ENCODE results near the gene DNAJC5. TPM values are rescaled to one million over a fixed set of nuclear protein-coding genes. Genes with fewer than 3 reads are reported as not detected.
A peak's percentile ranks its signal among the peaks of the same experiment; 100 is the strongest.

DNAJC5 gene
- total RNA-seq, 1 experiment from 2014 or later = 124 TPM

DNA sequence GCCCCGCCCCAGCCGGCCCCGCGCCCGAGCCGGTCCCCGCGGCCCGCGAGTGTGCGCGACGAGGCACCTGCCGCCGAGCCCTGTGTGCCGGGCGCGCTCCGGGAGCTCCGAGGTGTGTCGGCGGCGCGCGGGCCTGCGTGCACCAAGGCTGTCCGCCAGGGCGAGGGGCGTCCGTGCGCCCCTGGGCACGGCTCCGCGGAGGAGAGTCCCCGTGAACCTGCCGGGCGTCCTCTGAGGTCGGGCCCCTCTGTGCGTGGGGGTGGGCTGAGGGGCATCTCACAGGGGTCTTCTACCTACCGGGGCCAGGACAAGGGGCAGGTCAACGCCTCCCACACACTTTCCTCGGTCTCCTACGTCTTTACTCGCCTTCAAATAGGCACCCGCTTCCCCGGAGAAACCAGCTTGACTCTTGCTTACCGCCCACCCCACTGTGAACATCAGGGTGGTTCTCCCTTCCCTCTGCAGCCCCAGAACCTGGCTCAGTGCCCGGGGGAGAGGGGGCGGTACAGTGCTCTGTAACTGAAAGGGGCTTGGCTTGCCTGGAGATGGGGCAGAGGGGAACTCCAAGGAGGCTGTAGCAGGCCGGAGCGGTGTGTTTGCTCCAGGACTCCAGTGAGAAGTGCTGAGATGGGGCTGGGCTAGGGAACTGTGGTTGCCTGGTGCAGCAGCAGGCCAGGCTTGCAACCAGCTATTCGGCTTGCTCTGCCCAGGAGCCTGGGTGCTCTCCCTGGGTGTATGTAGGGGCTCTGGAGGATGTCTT, 84.8 kb downstream of the DNAJC5 start, which contains the start of gene SAMD10:
TSS of gene SAMD10 (minus strand) at position 86 of the 760 bp plus-strand sequence. CDS start 175 bp downstream, outside the sequence.
- CTCF ChIA-PET = interaction anchor here (0.6 to 5.2 kb wide), 30 partner anchors 12 to 459 kb away, joined by 3 to 139 read pairs (median 4); partner anchors contain the start of genes ARFRP1, DNAJC5, LKAAEAR1 and TCEA2
- peak within 1 kb of the TSS; percentile 90 for H3K4me3 Mint-ChIP-seq (ENCODE audit: unreplicated experiment)
- TF ChIP-seq, protein P1, sequence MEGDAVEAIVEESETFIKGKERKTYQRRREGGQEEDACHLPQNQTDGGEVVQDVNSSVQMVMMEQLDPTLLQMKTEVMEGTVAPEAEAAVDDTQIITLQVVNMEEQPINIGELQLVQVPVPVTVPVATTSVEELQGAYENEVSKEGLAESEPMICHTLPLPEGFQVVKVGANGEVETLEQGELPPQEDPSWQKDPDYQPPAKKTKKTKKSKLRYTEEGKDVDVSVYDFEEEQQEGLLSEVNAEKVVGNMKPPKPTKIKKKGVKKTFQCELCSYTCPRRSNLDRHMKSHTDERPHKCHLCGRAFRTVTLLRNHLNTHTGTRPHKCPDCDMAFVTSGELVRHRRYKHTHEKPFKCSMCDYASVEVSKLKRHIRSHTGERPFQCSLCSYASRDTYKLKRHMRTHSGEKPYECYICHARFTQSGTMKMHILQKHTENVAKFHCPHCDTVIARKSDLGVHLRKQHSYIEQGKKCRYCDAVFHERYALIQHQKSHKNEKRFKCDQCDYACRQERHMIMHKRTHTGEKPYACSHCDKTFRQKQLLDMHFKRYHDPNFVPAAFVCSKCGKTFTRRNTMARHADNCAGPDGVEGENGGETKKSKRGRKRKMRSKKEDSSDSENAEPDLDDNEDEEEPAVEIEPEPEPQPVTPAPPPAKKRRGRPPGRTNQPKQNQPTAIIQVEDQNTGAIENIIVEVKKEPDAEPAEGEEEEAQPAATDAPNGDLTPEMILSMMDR (IDR thresholded peaks at IDR 0.05; ENCODE audit: insufficient read depth in 1 of 2, low read depth in 1 of 2, low read length in 1 of 2, severe bottlenecking in 1 of 2, unreplicated experiment in 1 of 2) = peak; percentile 34 to 53
- no peaks in the 10 kb centered on the region for H3K9me3 Mint-ChIP-seq (ENCODE audit: unreplicated experiment)
- peaks cover 30% of the 10 kb centered on the region for H3K4me1 Mint-ChIP-seq (ENCODE audit: low read depth, unreplicated experiment)
- peaks cover 31% of the 10 kb centered on the region for H3K4me1 ChIP-seq
- peak within 1 kb of the TSS; percentile 58 for H3K4me3 ChIP-seq (ENCODE audit: low read depth, low read length)
- H3K36me3 ChIP-seq (ENCODE audit: control insufficient read depth, insufficient read depth, low read length) = peaks cover 7% of the 10 kb centered on the region; the same call in 1 of the 2 replicates
- peak; percentile 76 to 85 for DNase-seq
- no peaks in the 10 kb centered on the region for H3K9me3 ChIP-seq
- no TSS peak for BruUV-seq (replicated peaks)
- peaks cover 58% of the 10 kb centered on the region for H3K36me3 Mint-ChIP-seq (ENCODE audit: insufficient read depth, unreplicated experiment)
- POLR2A ChIA-PET = interaction anchor here (0.5 to 2.9 kb wide), 10 partner anchors 23 to 1593 kb away, joined by 3 to 26 read pairs (median 4); partner anchors contain the start of genes PPDPF, RGS19, RPS21 and TCEA2
- no peaks in the 10 kb centered on the region for H3K27me3 ChIP-seq (replicated peaks; ENCODE audit: control insufficient read depth, insufficient read depth, low read length)
- peak within 1 kb of the TSS; percentile 65 for H3K27ac Mint-ChIP-seq (ENCODE audit: unreplicated experiment)
- no peaks in the 10 kb centered on the region for H3K27me3 Mint-ChIP-seq (ENCODE audit: insufficient read depth, unreplicated experiment)
- intact Hi-C loops (cut with micrococcal nuclease; ENCODE audit: unreplicated experiment) = loop anchor here (2.0 to 10.0 kb wide), 3 partner anchors 77 to 195 kb away; partner anchors contain the start of gene TCEA2

DNA sequence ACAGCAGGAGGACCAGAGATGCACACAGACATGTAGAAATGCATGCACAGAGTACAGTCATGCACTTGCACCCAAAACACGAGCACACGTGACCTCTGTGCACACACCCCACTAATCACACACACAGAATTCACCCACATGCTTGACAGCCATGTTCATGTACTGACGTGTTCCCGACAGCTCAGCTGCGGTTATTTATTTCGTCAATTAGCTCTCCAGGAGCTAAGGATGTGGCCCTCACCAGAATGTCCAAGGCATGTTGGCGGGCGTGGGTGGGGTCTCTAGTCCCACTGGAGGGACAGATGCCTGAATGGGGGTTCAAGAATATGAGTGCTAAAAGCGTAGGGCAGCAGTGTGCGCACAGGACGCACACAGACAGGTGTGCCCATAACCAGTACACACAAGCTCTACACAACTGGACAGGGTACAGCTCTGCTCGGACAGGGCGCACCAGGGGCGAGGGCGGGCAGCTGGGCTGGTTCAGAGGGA, 85.4 kb downstream of the DNAJC5 start:
- peak overlapping the region; percentile 65 for H3K27ac Mint-ChIP-seq (ENCODE audit: unreplicated experiment)

More for the DNA sequence above, 85.4 kb downstream of the DNAJC5 start:
- BruUV-seq (replicated peaks) = no TSS peak
- TF ChIP-seq, protein P1 (IDR thresholded peaks at IDR 0.05; ENCODE audit: insufficient read depth in 1 of 2, low read depth in 1 of 2, low read length in 1 of 2, severe bottlenecking in 1 of 2, unreplicated experiment in 1 of 2) = no peak
- H3K4me3 ChIP-seq (ENCODE audit: low read depth, low read length) = peak overlapping the region; percentile 58
- peaks cover 30% of the 10 kb centered on the region for H3K4me1 Mint-ChIP-seq (ENCODE audit: low read depth, unreplicated experiment)
- intact Hi-C loops (cut with micrococcal nuclease; ENCODE audit: unreplicated experiment) = loop anchor here (2.0 kb wide), 1 partner anchor 82 kb away; the partner anchor contains the start of gene TCEA2
- no peak for DNase-seq
- peaks cover 11% of the 10 kb centered on the region; the same call in 1 of the 2 replicates for H3K36me3 ChIP-seq (ENCODE audit: control insufficient read depth, insufficient read depth, low read length)
- H3K27me3 Mint-ChIP-seq (ENCODE audit: insufficient read depth, unreplicated experiment) = no peaks in the 10 kb centered on the region
- no peaks in the 10 kb centered on the region for H3K9me3 ChIP-seq
- H3K4me1 ChIP-seq = peaks cover 31% of the 10 kb centered on the region
- H3K27me3 ChIP-seq (replicated peaks; ENCODE audit: control insufficient read depth, insufficient read depth, low read length) = no peaks in the 10 kb centered on the region
- peaks cover 64% of the 10 kb centered on the region for H3K36me3 Mint-ChIP-seq (ENCODE audit: insufficient read depth, unreplicated experiment)
- no peaks in the 10 kb centered on the region for H3K9me3 Mint-ChIP-seq (ENCODE audit: unreplicated experiment)
- POLR2A ChIA-PET = interaction anchor here (0.6 to 2.9 kb wide), 13 partner anchors 24 to 459 kb away, joined by 3 to 26 read pairs (median 4); partner anchors contain the start of genes OPRL1, PPDPF, TCEA2 and TPD52L2
- CTCF ChIA-PET = interaction anchor here (0.5 to 5.2 kb wide), 39 partner anchors 11 to 1183 kb away, joined by 3 to 139 read pairs (median 5); partner anchors contain the start of genes ARFRP1, C20orf204, DNAJC5 and LKAAEAR1
- H3K4me3 Mint-ChIP-seq (ENCODE audit: unreplicated experiment) = peak overlapping the region; percentile 90
